NCI-H1105 treated with DMSO at 0.1 percent for 48 hours (cell line): ENCODE data around the gene MTHFR.

Experiments
- DNase-seq: peaks from one replicate; lab custom pipeline; 2025; lab: John Stamatoyannopoulos, UW

The MTHFR gene

GRCh38 chr1:11757047-11757446 lies 48.7 kb downstream of the MTHFR start:
- no peak for DNase-seq

GRCh38 chr1:11753555-11754208 lies 52.1 kb downstream of the MTHFR start:
- no peak for DNase-seq

- DNase-seq, result no peak
Measured at GRCh38 chr1:11752359-11753088, 53.2 kb downstream of the MTHFR start.

GRCh38 chr1:11751087-11751486 lies 54.7 kb downstream of the MTHFR start:
- DNase-seq, result no peak

GRCh38 chr1:11749996-11750395 lies 55.8 kb downstream of the MTHFR start:
- no peak for DNase-seq

GRCh38 chr1:11749203-11749689 lies 56.5 kb downstream of the MTHFR start:
- peak; percentile 25 for DNase-seq

- DNase-seq, result no peak
Measured at GRCh38 chr1:11748294-11749202, 57.2 kb downstream of the MTHFR start.

GRCh38 chr1:11746795-11747487 lies 58.8 kb downstream of the MTHFR start:
- no peak for DNase-seq

- no peak for DNase-seq
Measured at GRCh38 chr1:11746092-11746491, 59.7 kb downstream of the MTHFR start.

GRCh38 chr1:11744287-11744686 lies 61.5 kb downstream of the MTHFR start:
- DNase-seq, result no peak

GRCh38 chr1:11741919-11742558 lies 63.7 kb downstream of the MTHFR start:
- DNase-seq, result no peak

GRCh38 chr1:11741482-11741881 lies 64.3 kb downstream of the MTHFR start:
- DNase-seq, result no peak

GRCh38 chr1:11740258-11741192 lies 65.2 kb downstream of the MTHFR start:
- no peak for DNase-seq

- no peak for DNase-seq
Measured at GRCh38 chr1:11738783-11739182, 67.0 kb downstream of the MTHFR start.

- DNase-seq, result no peak
Measured at GRCh38 chr1:11738096-11738495, 67.7 kb downstream of the MTHFR start.

GRCh38 chr1:11736746-11737639 lies 68.8 kb downstream of the MTHFR start:
- DNase-seq, result peak; percentile 16

GRCh38 chr1:11735854-11736745 lies 69.7 kb downstream of the MTHFR start, which contains the start of gene AGTRAP:
TSS of gene AGTRAP (plus strand) at chr1:11736136. CDS start at chr1:11736209, 73 bp downstream.
- peak; percentile 93 for DNase-seq
